ENCODE measurements around the gene SUZ12.

The SUZ12 gene

DNA sequence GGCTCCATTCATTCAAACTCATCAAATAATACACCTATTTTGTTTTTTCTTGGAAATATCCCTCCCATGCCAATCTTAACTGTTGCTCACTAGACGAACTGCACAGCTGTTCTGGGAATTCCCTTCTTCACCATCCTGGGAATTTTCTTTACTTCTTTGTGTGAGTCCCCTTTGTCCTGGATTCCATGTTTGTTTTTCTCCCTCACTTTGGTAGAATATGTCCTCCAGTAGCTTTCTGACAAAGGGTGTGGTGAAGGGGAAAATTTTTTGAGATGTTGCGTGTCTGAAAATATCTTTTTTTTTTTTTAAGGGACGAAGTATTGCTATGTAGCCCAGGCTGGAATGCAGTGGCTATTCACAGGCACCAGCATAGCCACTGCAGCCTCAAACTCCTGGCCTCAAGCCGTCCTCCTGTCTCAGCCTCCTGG, 18.1 kb upstream of the SUZ12 start:
- Histone ChIP-seq H3K79me2 (ENCODE audit: insufficient read depth, low read length) (no peaks in the 10 kb centered on the region), H3K9me3 (ENCODE audit: insufficient read depth, low read length) (no peaks in the 10 kb centered on the region), H3K4me3 (ENCODE audit: insufficient read depth, low read length, poor library complexity, severe bottlenecking) (no peak overlapping the region), H3K36me3 (ENCODE audit: low read length) (no peaks in the 10 kb centered on the region), H3K9me2 (replicated peaks; ENCODE audit: insufficient read depth, low read length) (no peaks in the 10 kb centered on the region), H3K27me3 (ENCODE audit: low read length) (no peaks in the 10 kb centered on the region), H3K9ac (ENCODE audit: low read length) (no peak overlapping the region), H3K4me2 (ENCODE audit: low read depth, low read length, poor library complexity, severe bottlenecking) (no peak overlapping the region), H2AFZ (ENCODE audit: low read depth, low read length, severe bottlenecking) (no peak overlapping the region), H3K27ac (ENCODE audit: low read depth, low read length) (no peak overlapping the region), H4K20me1 (ENCODE audit: low read depth, low read length) (no peaks in the 10 kb centered on the region), H3F3A (ENCODE audit: insufficient read depth) (no peaks in the 10 kb centered on the region; the same call in 1 of the 2 replicates)
- TF ChIP-seq, protein P1, sequence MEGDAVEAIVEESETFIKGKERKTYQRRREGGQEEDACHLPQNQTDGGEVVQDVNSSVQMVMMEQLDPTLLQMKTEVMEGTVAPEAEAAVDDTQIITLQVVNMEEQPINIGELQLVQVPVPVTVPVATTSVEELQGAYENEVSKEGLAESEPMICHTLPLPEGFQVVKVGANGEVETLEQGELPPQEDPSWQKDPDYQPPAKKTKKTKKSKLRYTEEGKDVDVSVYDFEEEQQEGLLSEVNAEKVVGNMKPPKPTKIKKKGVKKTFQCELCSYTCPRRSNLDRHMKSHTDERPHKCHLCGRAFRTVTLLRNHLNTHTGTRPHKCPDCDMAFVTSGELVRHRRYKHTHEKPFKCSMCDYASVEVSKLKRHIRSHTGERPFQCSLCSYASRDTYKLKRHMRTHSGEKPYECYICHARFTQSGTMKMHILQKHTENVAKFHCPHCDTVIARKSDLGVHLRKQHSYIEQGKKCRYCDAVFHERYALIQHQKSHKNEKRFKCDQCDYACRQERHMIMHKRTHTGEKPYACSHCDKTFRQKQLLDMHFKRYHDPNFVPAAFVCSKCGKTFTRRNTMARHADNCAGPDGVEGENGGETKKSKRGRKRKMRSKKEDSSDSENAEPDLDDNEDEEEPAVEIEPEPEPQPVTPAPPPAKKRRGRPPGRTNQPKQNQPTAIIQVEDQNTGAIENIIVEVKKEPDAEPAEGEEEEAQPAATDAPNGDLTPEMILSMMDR (IDR thresholded peaks at IDR 0.05; ENCODE audit: insufficient read depth, low read length, poor library complexity, severe bottlenecking), result no peak
- TF ChIP-seq EZH2phosphoT487 (conservative IDR thresholded peaks at IDR 0.05; ENCODE audit: low read length), result no peak

DNA sequence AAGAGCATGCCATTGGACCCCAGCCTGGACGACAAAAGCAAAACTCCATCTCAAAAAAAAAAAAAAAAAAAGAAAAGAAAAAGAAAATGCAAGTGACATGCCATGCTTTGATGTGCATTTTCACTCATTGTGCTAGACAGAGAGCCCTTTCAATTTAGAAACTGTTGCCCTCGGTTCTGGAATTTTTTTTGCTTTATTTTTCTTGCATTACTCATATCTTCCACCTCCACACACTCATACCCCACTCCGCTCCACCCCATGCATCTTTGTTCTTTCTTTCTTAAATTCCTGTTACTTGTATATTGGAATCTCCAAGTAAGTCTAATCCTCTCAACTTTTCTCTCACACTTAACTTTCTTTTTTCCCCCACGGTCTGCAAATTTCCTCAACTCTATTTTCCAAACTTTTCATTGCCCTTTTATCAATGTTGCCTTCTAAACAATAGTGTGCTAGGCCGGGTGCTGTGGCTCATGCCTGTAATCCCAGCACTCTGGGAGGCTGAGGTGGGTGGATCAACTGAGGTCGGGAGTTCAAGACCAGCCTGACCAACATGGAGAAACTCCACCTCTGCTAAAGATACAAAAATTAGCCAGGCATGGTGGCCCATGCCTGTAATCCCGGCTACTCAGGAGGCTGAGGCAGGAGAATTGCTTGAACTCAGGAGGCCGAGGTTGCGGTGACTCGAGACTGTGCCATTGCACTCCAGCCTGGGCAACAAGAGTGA, 16.8 kb upstream of the SUZ12 start:
- Histone ChIP-seq H3K4me2 (ENCODE audit: low read depth, low read length, poor library complexity, severe bottlenecking) (no peak overlapping the region), H2AFZ (ENCODE audit: low read depth, low read length, severe bottlenecking) (no peak overlapping the region), H3K36me3 (ENCODE audit: low read length) (no peaks in the 10 kb centered on the region), H3K4me3 (ENCODE audit: insufficient read depth, low read length, poor library complexity, severe bottlenecking) (no peak overlapping the region), H4K20me1 (ENCODE audit: low read depth, low read length) (no peaks in the 10 kb centered on the region), H3K9ac (ENCODE audit: low read length) (no peak overlapping the region), H3K27me3 (ENCODE audit: low read length) (no peaks in the 10 kb centered on the region), H3K27ac (ENCODE audit: low read depth, low read length) (no peak overlapping the region), H3F3A (ENCODE audit: insufficient read depth) (no peaks in the 10 kb centered on the region), H3K9me2 (replicated peaks; ENCODE audit: insufficient read depth, low read length) (no peaks in the 10 kb centered on the region), H3K9me3 (ENCODE audit: insufficient read depth, low read length) (no peaks in the 10 kb centered on the region), H3K79me2 (ENCODE audit: insufficient read depth, low read length) (no peaks in the 10 kb centered on the region)
- TF ChIP-seq EZH2phosphoT487 (conservative IDR thresholded peaks at IDR 0.05; ENCODE audit: low read length), result no peak
- TF ChIP-seq, protein P1 (IDR thresholded peaks at IDR 0.05; ENCODE audit: insufficient read depth, low read length, poor library complexity, severe bottlenecking), result no peak

DNA sequence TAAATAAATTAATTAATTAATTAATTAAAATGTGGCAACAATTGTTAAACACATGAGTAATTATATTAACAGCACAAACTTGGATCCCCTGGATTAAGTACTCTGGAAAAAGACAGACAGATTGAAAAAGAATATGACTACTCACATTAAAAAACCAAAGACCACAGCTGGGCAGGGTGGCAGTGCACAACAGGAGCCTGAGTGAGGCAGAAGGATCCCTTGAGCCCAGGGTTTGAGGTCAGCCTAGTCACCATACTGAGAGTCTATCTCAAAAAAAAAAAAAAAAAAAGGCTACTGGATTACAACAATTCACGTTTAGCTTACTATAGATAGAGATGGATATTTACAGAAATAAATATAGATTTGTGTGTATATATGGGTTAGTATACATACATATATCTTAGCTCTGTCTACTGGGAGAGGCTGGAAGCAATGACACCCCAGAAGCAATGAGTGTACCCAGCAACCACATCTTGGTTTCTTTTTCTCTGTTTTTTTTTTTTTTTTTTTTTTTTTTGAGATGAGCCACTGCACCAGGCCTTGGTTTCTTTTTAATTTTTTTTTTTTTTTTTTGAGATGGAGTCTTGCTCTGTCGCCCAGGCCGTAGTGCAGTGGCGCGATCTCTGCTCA, 10.6 kb upstream of the SUZ12 start:
- H4K20me1 ChIP-seq (ENCODE audit: low read depth, low read length), result no peaks in the 10 kb centered on the region
- no peak overlapping the region for H2AFZ ChIP-seq (ENCODE audit: low read depth, low read length, severe bottlenecking)
- no peak overlapping the region for H3K9ac ChIP-seq (ENCODE audit: low read length)
- no peaks in the 10 kb centered on the region for H3K9me2 ChIP-seq (replicated peaks; ENCODE audit: insufficient read depth, low read length)
- TF ChIP-seq, protein P1 (IDR thresholded peaks at IDR 0.05; ENCODE audit: insufficient read depth, low read length, poor library complexity, severe bottlenecking), result no peak
- TF ChIP-seq EZH2phosphoT487 (conservative IDR thresholded peaks at IDR 0.05; ENCODE audit: low read length), result no peak
- H3K9me3 ChIP-seq (ENCODE audit: insufficient read depth, low read length), result no peaks in the 10 kb centered on the region
- H3K27me3 ChIP-seq (ENCODE audit: low read length), result no peaks in the 10 kb centered on the region
- no peaks in the 10 kb centered on the region for H3K79me2 ChIP-seq (ENCODE audit: insufficient read depth, low read length)
- no peaks in the 10 kb centered on the region for H3F3A ChIP-seq (ENCODE audit: insufficient read depth)
- H3K27ac ChIP-seq (ENCODE audit: low read depth, low read length), result no peak overlapping the region
- H3K4me3 ChIP-seq (ENCODE audit: insufficient read depth, low read length, poor library complexity, severe bottlenecking), result no peak overlapping the region
- no peak overlapping the region for H3K4me2 ChIP-seq (ENCODE audit: low read depth, low read length, poor library complexity, severe bottlenecking)
- H3K36me3 ChIP-seq (ENCODE audit: low read length), result no peaks in the 10 kb centered on the region

Measured in SU-DHL-6 (cell line).